ENCODE data around the gene EXOC3L1. TPM values are rescaled to one million over a fixed set of nuclear protein-coding genes. Genes with fewer than 3 reads are reported as not detected.

Gene EXOC3L1
- total RNA-seq, 2 experiments from 2014 or later = not detected

DNA sequence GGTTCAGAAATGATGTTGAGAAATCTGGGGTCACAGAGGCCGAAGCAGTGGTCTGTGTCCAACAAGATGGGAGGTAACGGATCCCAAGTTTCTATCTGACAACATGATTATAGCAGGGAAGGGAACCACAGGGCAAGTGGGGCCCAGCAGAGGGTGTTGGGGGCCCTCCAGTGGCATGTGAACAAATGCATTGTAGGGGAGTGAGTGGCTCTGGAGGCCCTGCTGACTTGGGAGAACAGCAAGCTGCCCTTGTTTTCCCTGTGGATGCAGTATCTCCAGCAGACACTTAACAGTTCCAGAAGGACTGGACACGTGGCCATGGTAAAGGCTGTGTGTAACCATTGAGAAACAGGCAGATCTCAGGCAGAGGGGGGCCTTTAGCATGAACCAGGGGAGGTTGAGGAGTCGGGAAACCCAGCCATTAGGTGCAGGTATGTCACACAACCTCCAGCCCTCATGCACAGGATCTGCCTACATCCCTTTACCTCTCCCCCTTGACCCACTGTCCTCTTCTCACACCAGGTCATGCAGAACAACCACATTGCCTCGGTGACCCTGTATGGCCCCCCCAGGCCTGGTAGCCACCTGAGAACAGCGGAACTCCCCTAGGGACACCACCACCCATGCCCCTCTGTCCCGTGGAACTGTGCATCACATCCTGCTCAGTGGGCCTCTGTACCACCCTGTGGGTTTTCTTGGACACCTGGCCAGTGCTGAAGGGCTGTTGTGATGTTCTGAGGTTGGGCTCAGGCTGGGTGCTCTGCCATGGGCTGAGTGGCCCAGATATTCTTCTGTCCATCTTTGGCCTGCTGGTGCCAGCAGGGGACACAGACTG lies 43.2 kb downstream of the EXOC3L1 start:
- no peak for DNase-seq (ENCODE audit: low spot score)
- H3K79me2 ChIP-seq (ENCODE audit: insufficient read depth, low read depth, low read length) = no peaks in the 10 kb centered on the region
- no TSS peak for BruUV-seq (replicated peaks)

DNA sequence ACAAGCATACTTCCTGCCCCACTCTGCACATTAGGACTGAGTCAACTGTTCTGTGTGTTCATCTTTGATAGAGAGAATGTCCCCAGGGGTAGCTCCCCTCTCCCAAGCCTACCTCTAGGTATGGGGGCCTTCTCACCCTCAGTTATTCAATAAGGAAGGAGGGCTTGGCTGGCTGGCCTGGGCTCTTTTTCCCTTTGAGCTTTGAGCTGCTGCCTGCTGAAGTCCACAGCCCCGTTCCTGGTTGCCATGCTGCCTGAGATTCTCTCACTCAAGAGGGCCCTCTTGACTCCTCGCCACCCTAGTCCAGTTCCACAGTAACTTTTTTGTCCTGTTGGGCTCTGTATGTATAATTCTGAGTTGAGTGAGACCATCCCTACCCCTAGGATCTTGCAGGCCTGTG lies 44.2 kb downstream of the EXOC3L1 start:
- ChIA-PET POLR2A (no interaction called here), CTCF (ENCODE audit: unreplicated experiment) (no interaction called here)
- Histone ChIP-seq H3K4me2 (ENCODE audit: low read length) (no peak overlapping the region), H3K9me2 (ENCODE audit: insufficient read depth, low read length) (no peaks in the 10 kb centered on the region), H3K79me2 (ENCODE audit: insufficient read depth, low read depth, low read length) (no peaks in the 10 kb centered on the region), H2AFZ (ENCODE audit: low read length) (no peak overlapping the region), H3K9me3 (ENCODE audit: low read length) (no peaks in the 10 kb centered on the region), H3K4me3 (ENCODE audit: low read depth, low read length, poor library complexity, severe bottlenecking) (no peak overlapping the region), H3K36me3 (ENCODE audit: insufficient read depth, low read length) (peaks cover 78% of the 10 kb centered on the region), H4K20me1 (ENCODE audit: insufficient read depth, low read length) (no peaks in the 10 kb centered on the region), H3K4me1 (ENCODE audit: insufficient read depth, low read length, poor library complexity, severe bottlenecking) (no peaks in the 10 kb centered on the region), H3K27ac (ENCODE audit: low read depth, low read length, poor library complexity, severe bottlenecking) (no peak overlapping the region)
- DNase-seq (ENCODE audit: low spot score) = no peak
- TF ChIP-seq EZH2phosphoT487 (IDR thresholded peaks at IDR 0.05; ENCODE audit: borderline replicate concordance, low read depth, low read length) = no peak
- TF ChIP-seq, protein P1, sequence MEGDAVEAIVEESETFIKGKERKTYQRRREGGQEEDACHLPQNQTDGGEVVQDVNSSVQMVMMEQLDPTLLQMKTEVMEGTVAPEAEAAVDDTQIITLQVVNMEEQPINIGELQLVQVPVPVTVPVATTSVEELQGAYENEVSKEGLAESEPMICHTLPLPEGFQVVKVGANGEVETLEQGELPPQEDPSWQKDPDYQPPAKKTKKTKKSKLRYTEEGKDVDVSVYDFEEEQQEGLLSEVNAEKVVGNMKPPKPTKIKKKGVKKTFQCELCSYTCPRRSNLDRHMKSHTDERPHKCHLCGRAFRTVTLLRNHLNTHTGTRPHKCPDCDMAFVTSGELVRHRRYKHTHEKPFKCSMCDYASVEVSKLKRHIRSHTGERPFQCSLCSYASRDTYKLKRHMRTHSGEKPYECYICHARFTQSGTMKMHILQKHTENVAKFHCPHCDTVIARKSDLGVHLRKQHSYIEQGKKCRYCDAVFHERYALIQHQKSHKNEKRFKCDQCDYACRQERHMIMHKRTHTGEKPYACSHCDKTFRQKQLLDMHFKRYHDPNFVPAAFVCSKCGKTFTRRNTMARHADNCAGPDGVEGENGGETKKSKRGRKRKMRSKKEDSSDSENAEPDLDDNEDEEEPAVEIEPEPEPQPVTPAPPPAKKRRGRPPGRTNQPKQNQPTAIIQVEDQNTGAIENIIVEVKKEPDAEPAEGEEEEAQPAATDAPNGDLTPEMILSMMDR (conservative IDR thresholded peaks at IDR 0.05; ENCODE audit: low read length) = no peak
- BruUV-seq (replicated peaks) = no TSS peak
- intact Hi-C loops (cut with micrococcal nuclease; ENCODE audit: unreplicated experiment) = no loop called here

More for the DNA sequence above, 43.2 kb downstream of the EXOC3L1 start:
- intact Hi-C loops (cut with micrococcal nuclease; ENCODE audit: unreplicated experiment) = no loop called here
- POLR2A ChIA-PET = no interaction called here
- H3K9me2 ChIP-seq (ENCODE audit: insufficient read depth, low read length) = no peaks in the 10 kb centered on the region
- no peaks in the 10 kb centered on the region for H3K9me3 ChIP-seq (ENCODE audit: low read length)
- TF ChIP-seq EZH2phosphoT487 (IDR thresholded peaks at IDR 0.05; ENCODE audit: borderline replicate concordance, low read depth, low read length) = no peak
- TF ChIP-seq, protein P1 (conservative IDR thresholded peaks at IDR 0.05; ENCODE audit: low read length) = peak; percentile 38; the same call in 1 of the 2 replicates
- H3K4me2 ChIP-seq (ENCODE audit: low read length) = no peak overlapping the region
- H3K36me3 ChIP-seq (ENCODE audit: insufficient read depth, low read length) = peaks cover 68% of the 10 kb centered on the region
- H2AFZ ChIP-seq (ENCODE audit: low read length) = no peak overlapping the region
- CTCF ChIA-PET (ENCODE audit: unreplicated experiment) = no interaction called here
- no peaks in the 10 kb centered on the region for H4K20me1 ChIP-seq (ENCODE audit: insufficient read depth, low read length)
- H3K27ac ChIP-seq (ENCODE audit: low read depth, low read length, poor library complexity, severe bottlenecking) = no peak overlapping the region
- H3K4me3 ChIP-seq (ENCODE audit: low read depth, low read length, poor library complexity, severe bottlenecking) = no peak overlapping the region
- H3K4me1 ChIP-seq (ENCODE audit: insufficient read depth, low read length, poor library complexity, severe bottlenecking) = no peaks in the 10 kb centered on the region

DNA sequence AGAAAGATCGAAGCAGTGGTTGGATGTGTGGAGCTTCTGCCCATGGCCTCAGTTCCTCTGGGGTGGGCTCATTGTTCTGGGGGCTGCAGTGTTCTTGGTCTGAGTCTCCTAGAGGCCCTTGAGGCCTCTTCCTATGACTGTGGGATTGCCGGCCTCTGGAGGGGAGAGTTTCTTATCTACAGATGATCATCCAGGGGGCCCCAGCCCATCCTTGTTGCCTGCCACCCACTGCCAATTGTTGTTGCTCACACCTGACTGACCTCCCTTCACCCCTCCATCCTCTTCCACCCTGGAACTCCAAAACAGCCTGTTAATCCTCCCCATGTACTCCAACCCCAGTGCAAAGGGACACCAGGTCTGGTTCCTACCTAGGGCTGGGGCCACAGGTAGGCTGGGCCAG lies 45.0 kb downstream of the EXOC3L1 start:
- no TSS peak for BruUV-seq (replicated peaks)
- H3K4me1 ChIP-seq (ENCODE audit: insufficient read depth, low read length, poor library complexity, severe bottlenecking) = no peaks in the 10 kb centered on the region
- no peaks in the 10 kb centered on the region for H3K9me3 ChIP-seq (ENCODE audit: low read length)
- POLR2A ChIA-PET = no interaction called here
- no peaks in the 10 kb centered on the region for H4K20me1 ChIP-seq (ENCODE audit: insufficient read depth, low read length)
- peaks cover 86% of the 10 kb centered on the region for H3K36me3 ChIP-seq (ENCODE audit: insufficient read depth, low read length)
- no peak overlapping the region for H3K4me3 ChIP-seq (ENCODE audit: low read depth, low read length, poor library complexity, severe bottlenecking)
- CTCF ChIA-PET (ENCODE audit: unreplicated experiment) = no interaction called here
- intact Hi-C loops (cut with micrococcal nuclease; ENCODE audit: unreplicated experiment) = no loop called here
- H3K79me2 ChIP-seq (ENCODE audit: insufficient read depth, low read depth, low read length) = no peaks in the 10 kb centered on the region
- no peak overlapping the region for H2AFZ ChIP-seq (ENCODE audit: low read length)
- no peak overlapping the region for H3K4me2 ChIP-seq (ENCODE audit: low read length)
- no peak overlapping the region for H3K27ac ChIP-seq (ENCODE audit: low read depth, low read length, poor library complexity, severe bottlenecking)
- no peak for TF ChIP-seq EZH2phosphoT487 (IDR thresholded peaks at IDR 0.05; ENCODE audit: borderline replicate concordance, low read depth, low read length)
- TF ChIP-seq, protein P1 (conservative IDR thresholded peaks at IDR 0.05; ENCODE audit: low read length) = no peak
- no peaks in the 10 kb centered on the region for H3K9me2 ChIP-seq (ENCODE audit: insufficient read depth, low read length)
- no peak for DNase-seq (ENCODE audit: low spot score)

All from OCI-LY7 (cell line).